ENCODE results near the gene ERAL1. TPM values are rescaled to one million over a fixed set of nuclear protein-coding genes. Genes with fewer than 3 reads are reported as not detected.

Gene ERAL1
- polyA plus RNA-seq, 3 donors = 27.7 to 34.5 (median 33.8) TPM

GRCh38 chr17:28842282-28843012 is 12.4 kb upstream of the ERAL1 start, which contains the start of gene FAM222B:
TSS of gene FAM222B (minus strand) at chr17:28842790. CDS start at chr17:28766667, 76,123 bp downstream.
- Mint-ChIP-seq H3K4me1 (peaks cover 17% of the 10 kb centered on the region), H3K36me3 (peaks cover 0 to 4% of the 10 kb centered on the region in 2 donors), H3K9me3 (peaks cover 0 to 2% (median 0%) of the 10 kb centered on the region in 7 donors), H3K4me3 (peak within 1 kb of the TSS; percentile 91 to 100), H3K27ac (peak within 1 kb of the TSS; percentile 85 to 94 (median 90)), H3K27me3 (ENCODE audit: low read depth in 3 of 3) (no peaks in the 10 kb centered on the region)
- WGBS (ENCODE audit: insufficient coverage) = under 1% methylated on average over 38 of the region's 44 CpGs
- intact Hi-C loops (cut with micrococcal nuclease) = no loop called here
- no peaks in the 10 kb centered on the region for H4K20me1 ChIP-seq (ENCODE audit: insufficient read depth, low read length)
- H3K9ac ChIP-seq (ENCODE audit: insufficient read depth, low read length, poor library complexity, severe bottlenecking) = peak within 1 kb of the TSS; percentile 74
- H3K4me3 ChIP-seq (replicated peaks in 1 of 3; ENCODE audit: low read depth in 2 of 3, low read length in 3 of 3) = peak within 1 kb of the TSS; percentile 86 to 96 (median 89)
- H3K9me3 ChIP-seq (replicated peaks in 1 of 2; ENCODE audit: control insufficient read depth in 1 of 2, insufficient read depth in 1 of 2, low read length in 2 of 2) = no peaks in the 10 kb centered on the region
- H3K4me2 ChIP-seq (replicated peaks; ENCODE audit: extremely low read depth, low read length, poor library complexity, severe bottlenecking) = peak within 1 kb of the TSS; percentile 87
- H3K36me3 ChIP-seq (replicated peaks in 1 of 2; ENCODE audit: control insufficient read depth in 1 of 2, insufficient read depth in 2 of 2, low read length in 2 of 2) = no peaks in the 10 kb centered on the region
- H3K79me2 ChIP-seq (ENCODE audit: insufficient read depth, low read length) = peaks cover 32% of the 10 kb centered on the region
- peaks cover 13 to 15% of the 10 kb centered on the region in 2 donors for H3K4me1 ChIP-seq (ENCODE audit: control insufficient read depth in 1 of 2, insufficient read depth in 2 of 2, low read length in 2 of 2)
- H3K27ac ChIP-seq (ENCODE audit: low read depth in 1 of 2, low read length in 2 of 2) = peak within 1 kb of the TSS; percentile 19 to 84
- peak within 1 kb of the TSS; percentile 97 for H2AFZ ChIP-seq (ENCODE audit: insufficient read depth, low read depth, low read length, poor library complexity, severe bottlenecking)
- peak; percentile 82 to 89 (median 88) for DNase-seq
- TF ChIP-seq CTCF (IDR thresholded peaks at IDR 0.05) = no peak
- no peaks in the 10 kb centered on the region for H3K27me3 ChIP-seq (ENCODE audit: control insufficient read depth in 2 of 2, insufficient read depth in 2 of 2, low read length in 2 of 2)

- no peaks in the 10 kb centered on the region for H3K27me3 ChIP-seq (ENCODE audit: control insufficient read depth in 2 of 2, insufficient read depth in 2 of 2, low read length in 2 of 2)
- H3K9ac ChIP-seq (ENCODE audit: insufficient read depth, low read length, poor library complexity, severe bottlenecking) = no peak overlapping the region
- no peak overlapping the region for H3K4me2 ChIP-seq (replicated peaks; ENCODE audit: extremely low read depth, low read length, poor library complexity, severe bottlenecking)
- H3K4me1 ChIP-seq (ENCODE audit: control insufficient read depth in 1 of 2, insufficient read depth in 2 of 2, low read length in 2 of 2) = peaks cover 13 to 15% of the 10 kb centered on the region in 2 donors
- no peak overlapping the region for H2AFZ ChIP-seq (ENCODE audit: insufficient read depth, low read depth, low read length, poor library complexity, severe bottlenecking)
- H3K4me1 Mint-ChIP-seq = peaks cover 17% of the 10 kb centered on the region
- H3K4me3 Mint-ChIP-seq = peak overlapping the region in 1 of 2 donors; percentile 35
- no peak for DNase-seq
- intact Hi-C loops (cut with micrococcal nuclease) = no loop called here
- no peak overlapping the region for H3K27ac ChIP-seq (ENCODE audit: low read depth in 1 of 2, low read length in 2 of 2)
- H3K9me3 Mint-ChIP-seq = peaks cover 0 to 2% (median 0%) of the 10 kb centered on the region in 7 donors
- no peaks in the 10 kb centered on the region for H3K9me3 ChIP-seq (replicated peaks in 1 of 2; ENCODE audit: control insufficient read depth in 1 of 2, insufficient read depth in 1 of 2, low read length in 2 of 2)
- H3K27ac Mint-ChIP-seq = no peak overlapping the region
- peaks cover 24% of the 10 kb centered on the region for H3K79me2 ChIP-seq (ENCODE audit: insufficient read depth, low read length)
- no peak overlapping the region for H3K4me3 ChIP-seq (replicated peaks in 1 of 3; ENCODE audit: low read depth in 2 of 3, low read length in 3 of 3)
- peaks cover 0 to 2% (median 0%) of the 10 kb centered on the region in 3 donors for H3K27me3 Mint-ChIP-seq (ENCODE audit: low read depth in 3 of 3)
- H3K36me3 ChIP-seq (replicated peaks in 1 of 2; ENCODE audit: control insufficient read depth in 1 of 2, insufficient read depth in 2 of 2, low read length in 2 of 2) = no peaks in the 10 kb centered on the region
- TF ChIP-seq CTCF (IDR thresholded peaks at IDR 0.05) = no peak
- 100% methylated on average over 6 of the region's 6 CpGs for WGBS (ENCODE audit: insufficient coverage)
- H3K36me3 Mint-ChIP-seq = peaks cover 0 to 4% of the 10 kb centered on the region in 2 donors
- H4K20me1 ChIP-seq (ENCODE audit: insufficient read depth, low read length) = no peaks in the 10 kb centered on the region
Measured at GRCh38 chr17:28843816-28844148, 11.0 kb upstream of the ERAL1 start.
